GM19025 (cell line): Measurements from ENCODE around the gene COMP.

Source experiments
- ATAC-seq: cut with Tn5 transposase; IDR thresholded peaks from one replicate; pipeline ENCODE4 v1.9.1; 2021; ENCODE audit warnings: mild to moderate bottlenecking, low read depth, moderate library complexity; ENCODE audit not compliant: unreplicated experiment

Gene COMP

DNA sequence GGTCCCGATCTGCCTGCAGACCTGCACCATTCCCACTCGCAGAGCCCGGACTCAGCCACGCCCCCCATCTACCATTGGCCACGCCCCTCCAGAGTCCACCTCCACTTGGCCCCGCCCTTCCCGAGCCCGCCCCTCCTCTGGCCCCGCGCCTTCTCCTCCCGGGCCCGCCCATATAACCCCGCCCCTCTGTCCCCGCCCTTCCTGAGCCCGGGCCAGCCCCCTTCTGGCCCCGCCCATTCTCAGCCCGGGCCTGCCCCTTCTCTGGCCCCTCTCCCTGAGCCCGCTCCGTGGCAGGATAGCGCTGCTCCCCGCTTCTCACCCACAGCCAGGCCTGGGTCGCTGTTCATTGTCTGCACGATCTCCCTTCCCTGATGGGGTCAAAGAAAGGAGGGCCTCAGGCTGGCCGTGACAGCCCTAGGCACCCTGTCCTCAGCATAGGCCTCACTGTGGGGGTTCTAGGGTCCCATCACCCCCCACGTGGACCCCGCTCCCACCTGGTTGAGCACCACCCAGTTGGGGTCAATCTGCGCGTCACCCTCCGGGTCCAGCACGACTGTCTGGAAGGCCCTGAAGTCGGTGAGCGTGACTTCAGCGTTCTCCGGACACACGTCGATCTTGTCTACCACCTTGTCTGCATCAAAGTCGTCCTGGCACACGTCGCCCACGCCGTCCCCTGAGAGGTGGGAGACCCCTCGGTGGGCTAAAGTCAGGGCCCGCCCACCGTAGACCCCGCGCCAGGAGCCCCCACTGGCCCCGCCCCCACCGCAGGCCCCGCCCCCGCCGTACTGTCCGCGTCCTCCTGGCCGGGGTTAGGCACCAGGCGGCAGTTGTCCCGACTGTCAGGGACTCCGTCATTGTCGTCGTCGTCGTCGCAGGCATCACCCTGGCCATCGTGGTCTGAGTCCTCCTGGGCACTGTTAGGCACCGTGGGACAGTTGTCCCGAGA, 5.7 kb downstream of the COMP start:
- no peak for ATAC-seq

DNA sequence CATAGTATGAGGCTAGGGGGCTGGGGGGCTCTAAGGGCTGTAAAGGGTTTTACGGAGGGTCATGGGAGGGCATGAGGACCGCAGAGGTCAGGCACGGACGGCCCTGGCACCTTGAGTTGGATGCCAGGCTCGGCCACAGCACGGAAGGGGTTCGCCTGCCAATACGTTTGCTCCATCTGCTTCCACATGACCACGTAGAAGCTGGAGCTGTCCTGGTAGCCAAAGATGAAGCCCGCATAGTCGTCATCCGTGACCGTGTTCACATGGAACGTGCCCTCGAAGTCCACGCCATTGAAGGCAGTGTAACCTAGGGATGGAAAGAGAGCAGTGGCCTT, 6.4 kb downstream of the COMP start:
- no peak for ATAC-seq

DNA sequence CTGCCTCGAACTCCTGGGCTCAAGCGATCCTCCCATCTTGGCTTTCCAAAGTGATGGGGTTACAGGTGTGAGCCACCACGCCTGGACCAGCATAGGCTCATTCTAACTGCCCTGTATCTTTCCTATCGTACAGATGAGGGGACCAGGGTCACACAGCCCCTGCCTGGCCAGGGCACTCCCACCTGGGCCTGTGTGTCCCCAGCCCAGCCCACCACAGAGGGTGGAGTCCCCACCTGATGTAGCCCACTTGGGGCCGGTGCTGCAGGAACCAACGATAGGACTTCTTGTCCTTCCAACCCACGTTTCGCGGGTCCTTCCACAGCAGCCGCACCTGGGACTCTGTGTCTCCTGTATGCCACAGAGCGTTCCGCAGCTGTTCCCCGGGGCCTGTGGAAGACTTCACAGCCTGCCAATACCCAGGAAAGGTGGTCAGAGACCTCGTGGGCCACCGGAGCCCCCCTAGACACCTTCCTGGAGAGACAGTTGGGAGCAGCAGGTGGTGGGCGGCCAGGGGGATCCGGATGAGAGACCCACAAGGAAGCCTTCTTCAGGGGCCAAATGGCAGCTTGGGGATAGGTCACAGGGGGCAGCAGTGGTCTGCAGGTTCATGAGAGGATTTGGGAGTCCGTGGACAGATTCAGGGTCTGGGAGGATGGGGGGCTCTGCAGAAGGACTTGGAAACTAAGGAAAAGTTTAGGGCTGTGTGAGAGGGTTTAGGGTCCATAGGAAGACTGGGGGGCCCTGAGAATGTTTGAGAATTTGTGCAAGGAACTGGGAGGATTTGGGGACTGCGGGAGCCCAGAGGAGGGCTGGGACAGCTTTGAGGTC, 6.9 kb downstream of the COMP start:
- no peak for ATAC-seq

DNA sequence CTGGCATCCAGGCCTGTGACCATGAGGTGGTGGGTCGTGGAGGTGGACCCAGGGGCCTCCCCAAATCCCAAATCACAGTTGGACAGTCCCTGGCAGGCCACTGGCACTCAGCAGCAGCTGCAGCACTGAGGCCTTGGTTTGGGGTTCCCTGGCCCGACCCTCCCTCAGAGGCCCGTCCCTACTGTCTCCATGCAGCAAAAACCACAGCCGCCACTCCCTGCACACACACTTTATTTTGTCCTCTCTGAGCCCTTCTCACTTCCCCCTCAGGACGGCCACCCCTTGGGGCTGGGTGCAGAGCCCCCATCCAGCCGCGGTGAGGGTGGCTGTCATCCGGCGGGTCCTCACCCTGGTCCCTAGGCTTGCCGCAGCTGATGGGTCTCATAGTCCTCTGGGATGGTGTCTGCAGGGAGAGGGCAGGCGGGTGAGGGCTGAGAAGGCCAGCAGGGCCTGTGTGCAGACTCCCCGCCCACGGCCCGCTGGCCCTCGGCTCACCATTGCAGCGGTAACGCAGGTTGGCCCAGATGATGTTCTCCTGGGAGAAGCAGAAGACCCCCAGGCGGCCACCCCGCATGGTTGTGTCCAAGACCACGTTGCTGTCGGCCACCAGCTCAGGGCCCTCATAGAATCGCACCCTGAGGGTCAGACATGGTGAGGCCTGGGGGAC, 8.4 kb downstream of the COMP start:
- ATAC-seq = no peak

DNA sequence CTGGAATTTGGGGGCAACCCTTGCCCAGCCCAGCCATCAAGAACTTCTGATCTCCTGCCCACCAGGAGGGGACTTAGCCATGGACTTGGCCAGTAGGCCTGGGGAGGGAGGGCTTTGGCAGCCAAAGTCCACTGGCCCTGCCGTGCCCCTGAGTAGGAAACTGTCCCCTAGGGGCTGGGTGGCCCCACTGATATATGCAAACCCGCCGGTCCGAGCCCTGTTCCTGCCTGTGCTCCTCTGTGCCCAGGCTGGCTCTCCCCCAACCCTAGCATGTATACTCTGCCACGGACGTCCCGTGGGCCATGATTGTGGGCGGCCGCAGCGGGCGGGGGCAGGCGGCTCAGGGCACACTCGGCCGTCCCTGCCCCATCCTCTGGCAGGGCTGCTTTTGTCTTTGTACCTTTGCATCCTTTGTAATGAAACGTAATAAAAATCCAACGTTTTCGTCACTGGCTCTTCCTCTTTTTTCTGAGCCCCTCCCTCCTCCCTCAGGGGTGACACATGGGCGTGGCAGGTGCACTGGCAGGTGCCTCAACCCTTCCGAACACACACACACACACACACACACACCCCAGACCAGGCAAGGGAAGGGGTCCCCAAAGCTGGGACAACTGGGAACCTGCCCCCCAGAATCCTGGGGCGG, 9.1 kb downstream of the COMP start:
- ATAC-seq = no peak

DNA sequence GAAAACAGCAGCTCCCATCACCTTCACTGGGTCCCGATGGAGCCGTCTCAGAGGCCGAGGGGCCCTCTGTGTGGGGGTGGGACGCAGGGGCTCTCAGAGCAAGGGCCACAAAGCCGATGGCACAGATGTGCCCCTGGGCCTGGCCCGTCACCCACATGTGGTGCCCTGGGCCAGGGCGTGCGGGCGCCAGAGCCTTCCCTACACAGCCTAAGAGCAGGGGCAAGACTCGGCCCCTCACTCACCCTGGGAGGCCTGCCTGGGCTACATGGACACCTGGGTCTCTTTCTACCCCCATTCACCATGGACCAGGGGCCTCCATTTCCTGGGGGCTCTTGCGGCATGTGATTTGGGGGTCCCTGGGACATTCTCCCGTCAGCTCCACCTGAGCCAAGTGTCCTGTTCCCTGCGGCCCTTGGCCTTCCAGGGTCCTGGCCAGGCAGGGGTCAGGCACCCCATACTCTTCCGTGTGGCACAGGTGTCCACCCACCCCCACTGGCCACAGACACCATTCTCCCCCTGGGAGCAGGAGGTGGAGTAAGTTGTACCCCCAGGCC, 10.0 kb downstream of the COMP start:
- no peak for ATAC-seq

DNA sequence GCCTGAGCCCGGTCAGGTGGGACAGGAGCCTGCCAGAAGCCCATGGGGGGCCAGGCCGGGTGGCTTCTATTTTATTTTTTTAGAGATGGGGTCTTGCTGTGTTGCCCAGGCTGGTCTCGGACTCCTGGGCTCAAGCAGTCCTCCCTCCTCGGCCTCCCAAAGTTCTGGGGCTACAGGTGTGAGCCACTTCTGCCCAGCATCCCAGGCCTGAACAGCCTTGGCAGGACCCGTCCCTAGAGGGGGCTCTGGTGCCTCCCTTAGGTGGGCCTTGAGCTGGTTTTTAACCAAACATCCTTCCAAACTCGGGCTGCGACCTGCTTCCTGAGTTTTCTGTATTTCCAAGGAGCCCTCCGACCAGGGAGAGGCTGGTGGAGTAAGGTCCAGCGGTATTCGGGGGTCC, 10.5 kb downstream of the COMP start:
- no peak for ATAC-seq

DNA sequence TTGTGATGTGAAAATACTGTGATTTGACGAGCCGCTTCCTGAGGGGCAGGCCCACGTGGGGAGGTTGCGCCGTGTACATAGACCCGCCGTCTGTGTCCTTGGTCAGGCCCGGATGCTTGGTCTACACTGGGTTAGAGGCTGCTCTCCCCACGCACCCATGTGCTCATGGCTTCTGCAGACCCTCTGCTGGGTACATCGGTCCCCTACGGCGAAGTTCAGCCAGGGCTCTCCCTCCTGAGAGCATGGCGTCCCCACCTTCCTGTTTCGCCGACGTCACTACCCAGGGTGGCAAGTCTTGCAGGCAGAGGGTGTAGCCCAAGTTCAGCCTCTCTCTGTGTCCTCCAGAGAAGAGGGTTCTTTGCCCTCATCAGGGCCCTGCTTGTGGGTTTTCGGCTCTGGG, 11.0 kb downstream of the COMP start:
- no peak for ATAC-seq

DNA sequence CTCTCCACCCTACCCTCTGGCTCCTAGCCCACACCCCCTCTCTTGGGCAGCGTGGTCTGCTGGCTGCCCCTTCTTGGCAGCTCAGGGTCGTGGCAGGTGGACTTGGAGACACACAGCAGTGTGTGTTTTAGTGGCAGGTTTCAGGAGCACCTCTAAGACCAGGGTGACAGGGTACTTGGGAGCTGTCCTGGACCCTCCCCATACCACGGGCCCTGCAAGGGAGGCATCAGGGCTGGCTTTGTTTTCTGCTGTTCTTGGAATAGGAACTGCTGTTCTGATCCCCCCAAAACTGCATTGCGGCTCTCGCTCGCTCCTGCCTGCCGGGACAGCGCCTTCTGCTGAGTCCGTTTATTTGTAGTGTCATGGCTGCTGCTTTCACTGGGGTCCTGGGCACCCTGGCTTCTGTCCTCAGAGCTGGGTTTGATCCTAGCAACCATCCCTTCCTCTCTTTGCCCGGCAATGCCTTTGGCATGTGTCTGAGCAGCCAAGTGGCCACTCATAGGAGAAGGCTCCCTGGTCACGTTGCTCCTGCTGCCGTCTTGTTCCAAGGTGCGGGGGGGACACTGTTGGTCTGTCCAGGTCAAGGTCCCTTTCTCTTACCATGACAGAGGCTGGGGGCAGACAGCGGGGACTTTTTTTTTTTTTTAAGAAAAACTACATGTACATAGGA, 12.1 kb downstream of the COMP start:
- ATAC-seq = no peak

DNA sequence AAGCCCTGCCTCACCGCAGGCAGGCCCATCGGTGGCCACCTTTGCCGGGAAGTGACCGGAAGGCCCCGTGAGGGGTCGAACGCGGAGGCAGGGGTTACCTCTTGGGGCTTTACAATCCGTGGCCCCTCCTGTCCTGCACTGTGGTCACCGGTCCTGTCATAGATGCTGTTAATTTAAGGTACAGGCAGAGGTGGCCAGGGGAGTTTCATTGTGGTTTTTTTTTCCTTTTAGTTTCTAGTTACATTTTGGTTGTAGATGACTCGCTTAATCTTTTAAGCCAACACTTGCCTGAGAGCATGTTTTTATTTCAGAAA, 13.1 kb downstream of the COMP start:
- ATAC-seq = no peak

DNA sequence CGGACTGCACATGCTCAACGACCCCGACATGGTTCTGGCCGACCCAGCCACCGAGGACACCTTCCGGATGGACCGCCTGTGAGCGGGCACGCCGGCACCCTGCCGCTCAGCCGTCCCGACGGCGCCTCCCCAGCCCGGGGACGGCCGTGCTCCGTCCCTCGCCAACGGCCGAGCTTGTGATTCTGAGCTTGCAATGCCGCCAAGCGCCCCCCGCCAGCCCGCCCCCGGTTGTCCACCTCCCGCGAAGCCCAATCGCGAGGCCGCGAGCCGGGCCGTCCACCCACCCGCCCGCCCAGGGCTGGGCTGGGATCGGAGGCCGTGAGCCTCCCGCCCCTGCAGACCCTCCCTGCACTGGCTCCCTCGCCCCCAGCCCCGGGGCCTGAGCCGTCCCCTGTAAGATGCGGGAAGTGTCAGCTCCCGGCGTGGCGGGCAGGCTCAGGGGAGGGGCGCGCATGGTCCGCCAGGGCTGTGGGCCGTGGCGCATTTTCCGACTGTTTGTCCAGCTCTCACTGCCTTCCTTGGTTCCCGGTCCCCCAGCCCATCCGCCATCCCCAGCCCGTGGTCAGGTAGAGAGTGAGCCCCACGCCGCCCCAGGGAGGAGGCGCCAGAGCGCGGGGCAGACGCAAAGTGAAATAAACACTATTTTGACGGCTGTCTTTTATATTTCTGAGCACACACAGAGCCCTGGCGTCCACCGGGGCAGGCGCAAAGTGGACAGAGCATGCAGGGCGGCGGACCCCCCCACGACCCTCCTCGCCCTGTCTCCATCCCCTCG, 13.6 kb downstream of the COMP start:
- no peak for ATAC-seq

DNA sequence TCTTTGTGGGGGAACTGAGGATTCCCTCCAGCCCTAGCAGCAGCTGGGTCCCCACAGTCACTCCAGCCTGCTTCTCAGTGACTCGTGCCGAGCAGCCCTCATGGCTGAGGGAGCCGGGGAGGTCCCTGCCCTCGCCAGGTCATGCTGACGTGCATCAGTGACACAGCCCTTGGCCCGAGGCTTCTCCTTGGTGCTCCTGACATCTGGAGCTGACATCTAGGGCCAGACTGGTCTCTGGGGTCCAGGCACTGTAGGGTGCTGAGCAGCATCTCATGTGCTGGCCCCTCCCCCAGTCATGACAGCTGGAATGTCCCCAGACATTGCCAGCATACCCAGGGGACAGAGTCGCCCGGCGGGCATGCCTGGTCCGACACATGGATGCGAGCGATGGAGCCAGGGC, 14.4 kb downstream of the COMP start:
- ATAC-seq = no peak

DNA sequence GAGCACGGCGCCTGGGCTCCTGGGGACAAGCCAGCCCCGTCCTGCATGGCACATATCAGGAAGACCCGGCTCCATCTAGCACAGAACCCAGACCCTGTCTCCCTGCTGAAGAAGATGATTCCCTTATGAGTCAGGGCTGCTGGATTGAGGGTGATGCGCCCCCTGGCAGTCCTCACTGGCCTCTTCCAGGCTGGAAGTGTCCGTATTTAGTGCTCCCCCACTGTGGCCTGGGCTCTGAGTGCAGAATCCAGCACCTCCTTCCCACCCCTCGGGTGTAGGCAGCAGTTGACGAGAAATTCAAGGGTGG, 14.9 kb downstream of the COMP start:
- no peak for ATAC-seq

DNA sequence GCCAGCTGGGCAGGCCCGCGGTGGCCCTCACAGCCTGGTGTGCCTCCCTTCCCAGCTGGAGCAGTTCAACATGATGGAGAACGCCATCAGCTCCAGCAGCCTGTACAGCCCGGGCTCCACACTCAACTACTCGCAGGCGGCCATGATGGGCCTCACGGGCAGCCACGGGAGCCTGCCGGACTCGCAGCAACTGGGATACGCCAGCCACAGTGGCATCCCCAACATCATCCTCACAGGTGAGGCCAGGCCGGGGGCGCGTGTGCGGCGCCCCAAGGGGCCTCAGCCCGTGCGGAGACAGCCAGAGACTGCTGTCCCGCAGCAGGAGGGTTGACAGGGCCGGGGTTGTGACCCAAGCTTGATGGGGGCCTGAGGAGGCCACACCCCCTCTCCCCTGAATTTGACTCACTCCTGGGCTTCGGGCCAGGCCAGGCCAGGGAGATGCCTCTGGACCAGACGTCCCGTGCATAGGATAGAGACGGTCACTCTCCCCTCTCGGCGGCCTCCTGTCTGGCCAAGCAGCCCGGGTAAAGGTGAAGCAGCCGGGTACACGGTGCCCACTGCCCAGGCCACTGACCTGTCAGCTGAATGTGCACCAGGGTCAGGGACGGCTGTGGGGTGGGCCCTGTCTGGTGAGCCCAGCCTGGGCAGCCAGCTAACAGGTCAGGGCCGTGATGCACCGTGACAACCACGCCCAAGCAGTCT, 15.4 kb downstream of the COMP start:
- ATAC-seq = no peak

DNA sequence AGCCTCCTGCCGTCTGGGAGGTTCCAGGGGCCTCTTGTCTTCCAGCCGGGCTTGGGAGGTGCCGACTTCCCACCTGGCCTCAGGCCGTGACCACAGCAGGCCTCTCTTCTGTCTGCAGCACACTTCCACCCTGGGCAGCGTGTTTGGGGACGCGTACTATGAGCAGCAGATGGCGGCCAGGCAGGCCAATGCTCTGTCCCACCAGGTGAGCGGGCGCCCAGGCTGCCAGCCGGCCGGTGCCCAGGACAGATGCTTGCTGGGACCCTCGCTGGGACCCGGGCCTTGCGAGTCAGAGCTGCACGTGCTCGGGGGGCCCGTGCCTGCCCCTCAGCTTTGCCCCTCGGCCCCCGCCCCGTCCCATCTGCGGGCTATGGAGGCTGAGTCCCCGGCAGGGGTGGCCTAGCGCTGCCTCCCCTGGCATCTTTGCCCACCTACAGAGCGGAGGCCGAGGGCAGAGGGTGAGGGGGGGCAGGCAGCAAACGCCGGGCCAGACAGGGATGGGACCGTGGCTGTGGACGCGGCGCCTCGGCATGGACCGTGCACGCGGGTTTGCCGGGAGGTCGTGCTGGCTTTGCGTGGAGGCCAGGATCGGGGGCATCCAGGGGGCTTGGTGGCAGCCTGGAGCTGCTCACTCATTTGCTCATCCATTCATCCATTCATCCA, 16.2 kb downstream of the COMP start:
- no peak for ATAC-seq

DNA sequence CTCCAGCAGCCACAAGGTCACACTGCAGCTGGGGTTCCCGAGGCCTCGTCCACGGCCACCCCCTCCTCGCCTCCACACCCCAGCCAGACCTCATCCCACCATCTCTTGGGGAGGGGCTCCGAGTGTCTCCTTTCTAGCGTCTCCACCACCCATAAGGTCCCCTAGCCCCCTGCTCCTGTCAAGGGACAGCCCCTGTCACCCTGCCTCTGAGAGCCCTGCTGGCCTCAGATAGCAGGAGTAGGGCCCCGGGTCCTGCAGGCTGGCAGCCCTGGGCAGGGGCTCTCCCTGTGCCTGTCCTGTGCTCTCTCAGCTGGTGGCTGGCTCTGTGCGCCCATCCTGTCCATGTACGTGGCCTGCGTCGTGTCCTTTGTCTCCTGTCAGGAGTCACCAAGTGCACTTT, 17.0 kb downstream of the COMP start:
- ATAC-seq = no peak

DNA sequence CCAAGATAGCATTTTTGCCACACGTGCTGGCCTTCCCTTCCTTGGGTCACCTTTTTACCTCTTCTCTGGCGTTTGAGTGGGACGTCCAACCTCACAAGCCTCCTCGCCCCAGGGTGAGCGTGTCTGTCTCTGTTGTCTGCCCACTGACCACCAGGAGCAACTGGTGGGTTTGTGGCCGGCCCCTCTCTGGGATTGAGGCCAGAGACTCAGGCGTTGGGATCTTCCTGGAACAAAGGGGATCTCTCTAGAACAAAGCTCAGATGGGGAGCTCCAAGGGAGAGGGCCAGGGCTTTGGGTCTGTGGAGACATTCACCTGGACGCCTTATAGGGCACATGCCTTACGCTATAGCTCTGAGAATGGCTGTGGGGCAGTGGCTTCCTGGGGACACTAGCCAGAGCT, 17.4 kb downstream of the COMP start:
- no peak for ATAC-seq
